DOHH2 (cell line): ENCODE data around the gene EVPL.

ENCODE experiments used
- H3F3A ChIP-seq: fragments of 200-600 bp; sonication (generic), shearing (Covaris generic); 2 replicates; pipeline ENCODE4 v1.6.0; 2016; ENCODE audit warnings: antibody characterized with exemption, mild to moderate bottlenecking; ENCODE audit not compliant: control insufficient read depth, insufficient read depth
- H3K27ac ChIP-seq: fragments of 200-600 bp; sonication (generic); 2 replicates; pipeline ENCODE4 v1.5.1; 2014; ENCODE audit warnings: low read depth, mild to moderate bottlenecking, low read length, moderate library complexity
- H3K27me3 ChIP-seq: fragments of 200-600 bp; sonication (generic); 2 replicates; pipeline ENCODE4 v1.6.1; 2014; ENCODE audit warnings: mild to moderate bottlenecking, low read length, mixed read lengths; ENCODE audit not compliant: control insufficient read depth
- H3K36me3 ChIP-seq: fragments of 200-600 bp; sonication (generic); 2 replicates; pipeline ENCODE4 v1.6.1; 2014; ENCODE audit warnings: mild to moderate bottlenecking, low read length, moderate library complexity, mixed read lengths; ENCODE audit not compliant: control insufficient read depth
- H3K4me1 ChIP-seq: fragments of 200-600 bp; sonication (generic); 2 replicates; pipeline ENCODE4 v1.6.1; 2014; ENCODE audit warnings: mild to moderate bottlenecking, low read length, mixed read lengths; ENCODE audit not compliant: control insufficient read depth
- H3K4me2 ChIP-seq: fragments of 200-600 bp; sonication (generic); 2 replicates; pipeline ENCODE4 v1.6.0; 2014; ENCODE audit warnings: mild to moderate bottlenecking, low read length, moderate library complexity
- H3K4me3 ChIP-seq: fragments of 200-600 bp; sonication (generic); 2 replicates; pipeline ENCODE4 v1.5.1; 2014; ENCODE audit warnings: mild to moderate bottlenecking, low read length, mixed read lengths
- H3K79me2 ChIP-seq: fragments of 200-600 bp; sonication (generic); 2 replicates; pipeline ENCODE4 v1.6.1; 2014; ENCODE audit warnings: mild to moderate bottlenecking, low read length, mixed read lengths; ENCODE audit not compliant: control insufficient read depth
- H3K9me2 ChIP-seq: fragments of 200-600 bp; sonication (generic); replicated peaks from 2 replicates; pipeline ENCODE4 v1.6.1; 2014; ENCODE audit warnings: mild to moderate bottlenecking, low read length, mixed read lengths; ENCODE audit not compliant: control insufficient read depth
- H3K9me3 ChIP-seq: fragments of 200-600 bp; sonication (generic); 2 replicates; pipeline ENCODE4 v1.6.1; 2014; ENCODE audit warnings: antibody characterized with exemption, low read length, mixed read lengths; ENCODE audit not compliant: control insufficient read depth, insufficient read depth
- H4K20me1 ChIP-seq: fragments of 200-600 bp; sonication (generic); 2 replicates; pipeline ENCODE4 v1.6.0; 2014; ENCODE audit warnings: low read depth, mild to moderate bottlenecking, antibody characterized with exemption, low read length, moderate library complexity; ENCODE audit not compliant: control insufficient read depth, insufficient read depth
- CTCF ChIP-seq: fragments of 200-600 bp; sonication (generic); IDR thresholded peaks from one replicate; pipeline ENCODE4 v1.5.1; 2014; ENCODE audit warnings: antibody characterized with exemption, mild to moderate bottlenecking, low read depth, low read length; ENCODE audit not compliant: poor library complexity, severe bottlenecking
- EZH2phosphoT487 ChIP-seq: fragments of 200-600 bp; sonication (generic); IDR thresholded peaks from 2 replicates; pipeline ENCODE4 v1.6.1; 2017; ENCODE audit warnings: borderline replicate concordance, mild to moderate bottlenecking, antibody characterized with exemption, low read length, moderate library complexity, mixed read lengths

Gene EVPL

GRCh38 chr17:76025294-76025693 is 1.8 kb downstream of the EVPL start:
- Histone ChIP-seq H4K20me1 (no peaks in the 10 kb centered on the region), H3K9me3 (no peaks in the 10 kb centered on the region), H3F3A (peaks cover 2% of the 10 kb centered on the region; the same call in 1 of the 2 replicates), H3K4me3 (no peak overlapping the region), H3K4me2 (no peak overlapping the region), H3K4me1 (peaks cover 16% of the 10 kb centered on the region), H3K27me3 (no peaks in the 10 kb centered on the region), H3K36me3 (no peaks in the 10 kb centered on the region), H3K9me2 (no peaks in the 10 kb centered on the region), H3K27ac (no peak overlapping the region), H3K79me2 (no peaks in the 10 kb centered on the region)
- TF ChIP-seq CTCF (no peak), EZH2phosphoT487 (no peak)

GRCh38 chr17:76024353-76024752 is 2.8 kb downstream of the EVPL start:
- no peaks in the 10 kb centered on the region for H4K20me1 ChIP-seq
- H3K79me2 ChIP-seq, result no peaks in the 10 kb centered on the region
- H3K27ac ChIP-seq, result no peak overlapping the region
- H3K36me3 ChIP-seq, result no peaks in the 10 kb centered on the region
- peaks cover 5% of the 10 kb centered on the region; the same call in 1 of the 2 replicates for H3F3A ChIP-seq
- H3K9me3 ChIP-seq, result no peaks in the 10 kb centered on the region
- H3K27me3 ChIP-seq, result no peaks in the 10 kb centered on the region
- TF ChIP-seq CTCF (no peak), EZH2phosphoT487 (no peak)
- H3K4me2 ChIP-seq, result no peak overlapping the region
- H3K9me2 ChIP-seq, result no peaks in the 10 kb centered on the region
- H3K4me3 ChIP-seq, result no peak overlapping the region
- H3K4me1 ChIP-seq, result peaks cover 8% of the 10 kb centered on the region

- H3K4me2 ChIP-seq, result no peak overlapping the region
- H3K27ac ChIP-seq, result no peak overlapping the region
- H3K79me2 ChIP-seq, result no peaks in the 10 kb centered on the region
- H3K27me3 ChIP-seq, result no peaks in the 10 kb centered on the region
- no peaks in the 10 kb centered on the region for H3K9me2 ChIP-seq
- H3K4me1 ChIP-seq, result peaks cover 3% of the 10 kb centered on the region
- no peak overlapping the region for H3K4me3 ChIP-seq
- H4K20me1 ChIP-seq, result no peaks in the 10 kb centered on the region
- H3F3A ChIP-seq, result peaks cover 5% of the 10 kb centered on the region; the same call in 1 of the 2 replicates
- TF ChIP-seq CTCF (no peak), EZH2phosphoT487 (no peak)
- H3K9me3 ChIP-seq, result no peaks in the 10 kb centered on the region
- no peaks in the 10 kb centered on the region for H3K36me3 ChIP-seq
Observed at GRCh38 chr17:76023900-76024237, 3.2 kb downstream of the EVPL start.
